Cerebellar cortex (tissue), 1 donor: Measurements from ENCODE around the gene CAMK2D.

ENCODE experiments used
- DNase-seq: peaks from one replicate; pipeline ENCODE4 v3.0.0-alpha.2; 2015; ENCODE audit warnings: low spot score

The CAMK2D gene

DNA sequence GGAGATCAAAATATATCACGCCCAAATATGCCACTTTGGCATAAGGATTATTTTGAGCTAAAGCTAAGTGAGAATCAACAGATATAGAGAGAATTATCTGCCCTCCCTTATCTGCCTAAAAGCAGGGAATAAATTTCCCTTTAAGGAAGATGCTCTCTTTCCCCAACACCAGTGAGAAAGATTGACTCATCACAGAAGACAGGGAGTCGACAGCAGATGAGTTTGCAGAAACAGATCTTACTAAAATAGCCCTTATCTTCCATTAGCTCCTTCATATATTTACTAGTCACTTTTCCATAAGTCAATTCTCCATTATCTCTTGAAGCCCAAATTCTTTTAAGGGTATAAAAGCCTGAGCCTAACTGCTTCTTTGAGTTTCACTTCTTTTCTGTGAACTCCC lies 156.6 kb downstream of the CAMK2D start:
- DNase-seq, result no peak

GRCh38 chr4:113603911-113604310 lies 157.6 kb downstream of the CAMK2D start:
- no peak for DNase-seq

DNA sequence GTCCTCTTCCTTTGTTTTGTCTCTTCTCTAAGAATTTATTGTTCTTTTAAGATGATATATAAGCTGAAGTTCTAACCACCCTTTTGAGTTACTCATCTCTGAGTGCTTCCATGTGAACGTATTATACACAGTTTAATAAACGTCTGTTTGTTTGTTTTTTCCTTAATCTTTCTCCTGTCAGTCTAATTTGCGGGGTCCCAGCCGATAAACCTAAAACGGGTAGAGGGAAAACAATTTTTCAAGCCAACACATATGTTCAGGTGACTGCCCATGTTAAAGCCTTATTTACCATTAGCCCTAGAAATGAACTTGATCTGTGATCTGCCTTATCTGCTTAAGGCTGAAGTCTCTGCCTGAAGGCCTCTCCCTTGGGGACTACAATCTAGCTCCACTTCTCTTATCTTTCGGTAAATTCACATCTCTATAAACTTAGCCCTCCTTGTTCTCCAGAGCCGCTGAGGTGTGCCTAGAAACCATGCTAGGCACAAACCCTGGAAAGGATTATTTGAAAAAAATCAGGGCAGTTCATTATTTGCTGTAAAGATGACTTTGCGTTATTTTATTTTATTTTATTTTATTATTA lies 158.8 kb downstream of the CAMK2D start:
- DNase-seq, result no peak

- no peak for DNase-seq
Observed at GRCh38 chr4:113601636-113602035, 159.9 kb downstream of the CAMK2D start.

GRCh38 chr4:113596396-113596795 lies 165.1 kb downstream of the CAMK2D start:
- DNase-seq, result no peak

DNA sequence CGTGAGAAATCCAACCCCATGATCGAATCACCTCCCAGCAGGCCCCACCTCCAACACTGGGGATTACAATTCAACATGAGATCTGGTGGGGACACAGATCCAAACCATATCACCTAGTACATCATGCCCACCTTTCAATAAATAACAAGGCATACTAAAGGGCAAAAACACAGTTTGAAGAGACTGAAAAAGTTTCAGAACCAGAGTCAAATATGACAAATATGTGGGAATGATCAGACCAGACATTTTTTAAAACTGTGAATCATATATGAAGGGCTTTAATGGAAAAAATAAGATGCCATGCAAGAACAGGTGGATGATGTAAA lies 167.3 kb downstream of the CAMK2D start:
- DNase-seq, result no peak

- DNase-seq, result no peak
Observed at GRCh38 chr4:113593400-113594230, 167.9 kb downstream of the CAMK2D start.

DNA sequence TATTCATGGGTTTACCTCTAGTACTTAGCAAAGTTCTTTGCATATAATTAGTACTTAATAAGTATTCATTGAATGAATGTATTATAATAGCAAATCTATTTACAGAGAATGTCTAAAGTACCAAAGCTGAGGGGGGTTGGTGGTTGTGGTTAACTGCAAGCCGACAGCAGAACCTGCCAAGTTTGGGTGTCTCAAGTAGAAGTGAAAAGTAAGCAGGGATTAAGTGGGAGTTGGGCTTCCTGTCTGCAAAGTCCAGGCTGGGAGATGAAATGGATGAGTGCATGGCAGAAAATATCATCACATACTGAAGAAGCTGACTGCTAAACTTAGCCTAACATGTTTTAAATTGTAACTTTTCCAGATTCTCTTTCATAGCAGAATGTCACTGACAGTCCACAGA lies 169.6 kb downstream of the CAMK2D start:
- DNase-seq, result no peak

DNA sequence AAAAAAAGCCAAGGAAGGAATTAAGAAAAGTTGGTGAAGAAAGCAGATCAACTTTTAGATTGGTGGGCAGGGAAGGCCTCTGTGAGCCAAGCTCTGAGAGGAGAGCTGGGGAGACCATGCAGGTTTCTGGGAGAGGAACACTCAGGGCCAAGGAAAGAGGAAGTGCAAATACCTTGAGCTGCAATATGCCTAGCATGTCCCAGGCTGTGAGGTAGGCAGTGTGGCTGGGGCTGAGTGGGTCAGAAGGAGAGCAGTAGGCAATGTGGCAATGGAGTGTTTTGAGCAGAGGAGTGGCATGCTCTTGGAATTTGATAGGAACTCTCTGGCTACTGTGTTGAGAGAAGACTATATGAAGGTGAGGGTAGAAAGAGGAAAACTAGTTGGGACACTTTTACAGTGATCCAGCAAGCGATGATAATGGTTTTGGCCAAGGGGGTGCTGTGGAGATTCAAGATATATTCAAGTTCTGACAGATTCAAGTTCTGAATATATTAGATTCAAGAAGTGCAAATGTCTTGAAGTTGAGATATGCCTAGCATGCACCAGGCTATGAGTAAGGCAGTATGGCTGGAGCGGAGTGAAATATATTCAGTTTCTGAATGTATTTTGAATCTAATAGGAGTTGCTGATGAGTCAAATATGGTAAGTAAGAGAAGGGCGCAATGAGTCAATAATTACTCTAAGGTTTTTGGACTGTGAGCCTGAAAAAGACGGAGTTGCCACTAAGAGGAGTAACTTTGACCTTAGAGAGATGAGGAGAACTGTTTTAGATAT lies 172.5 kb downstream of the CAMK2D start:
- no peak for DNase-seq

GRCh38 chr4:113587640-113588275 lies 173.8 kb downstream of the CAMK2D start:
- DNase-seq, result no peak

GRCh38 chr4:113587156-113587555 lies 174.4 kb downstream of the CAMK2D start:
- DNase-seq, result no peak

- no peak for DNase-seq
Observed at GRCh38 chr4:113586072-113586471, 175.5 kb downstream of the CAMK2D start.

- peak; percentile 74 for DNase-seq
Observed at GRCh38 chr4:113584407-113585150, 177.0 kb downstream of the CAMK2D start.

DNA sequence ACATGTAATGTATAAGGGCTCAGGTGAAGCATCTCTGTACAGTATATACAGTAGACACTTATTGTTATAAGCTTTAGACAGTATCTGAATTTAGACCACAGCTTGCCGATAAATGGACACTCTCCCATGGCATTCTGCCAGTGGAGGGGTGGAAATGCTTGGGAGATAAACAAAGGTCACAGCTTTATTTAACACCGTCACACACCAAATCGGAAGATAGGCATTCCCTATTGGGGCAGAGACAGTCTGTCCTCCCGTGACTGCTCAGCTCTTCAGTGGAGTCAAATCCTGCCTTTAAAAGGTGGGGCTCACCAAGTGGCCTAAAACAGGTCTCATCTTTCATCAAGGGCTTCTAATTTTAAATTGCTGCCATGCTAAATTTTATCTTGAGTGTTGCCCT lies 178.8 kb downstream of the CAMK2D start:
- DNase-seq, result no peak

DNA sequence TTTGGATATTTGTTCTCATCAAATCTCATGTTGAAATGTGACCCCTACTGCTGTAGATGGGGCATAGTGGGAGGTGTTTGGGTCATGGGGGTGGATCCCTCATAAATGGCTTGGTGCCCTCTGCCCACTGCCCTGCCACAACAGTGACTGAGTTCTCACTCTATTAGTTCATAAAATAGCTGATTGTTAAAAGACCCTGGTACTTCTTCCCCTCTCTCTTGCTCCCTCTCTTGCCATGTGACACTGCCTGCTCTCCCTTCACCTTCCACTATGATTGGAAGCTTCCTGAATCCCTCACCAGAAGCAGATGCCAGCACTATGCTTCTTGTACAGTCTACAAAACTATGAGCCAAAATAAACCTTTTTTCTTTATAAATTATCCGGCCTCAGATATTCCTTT lies 182.2 kb downstream of the CAMK2D start:
- no peak for DNase-seq

DNA sequence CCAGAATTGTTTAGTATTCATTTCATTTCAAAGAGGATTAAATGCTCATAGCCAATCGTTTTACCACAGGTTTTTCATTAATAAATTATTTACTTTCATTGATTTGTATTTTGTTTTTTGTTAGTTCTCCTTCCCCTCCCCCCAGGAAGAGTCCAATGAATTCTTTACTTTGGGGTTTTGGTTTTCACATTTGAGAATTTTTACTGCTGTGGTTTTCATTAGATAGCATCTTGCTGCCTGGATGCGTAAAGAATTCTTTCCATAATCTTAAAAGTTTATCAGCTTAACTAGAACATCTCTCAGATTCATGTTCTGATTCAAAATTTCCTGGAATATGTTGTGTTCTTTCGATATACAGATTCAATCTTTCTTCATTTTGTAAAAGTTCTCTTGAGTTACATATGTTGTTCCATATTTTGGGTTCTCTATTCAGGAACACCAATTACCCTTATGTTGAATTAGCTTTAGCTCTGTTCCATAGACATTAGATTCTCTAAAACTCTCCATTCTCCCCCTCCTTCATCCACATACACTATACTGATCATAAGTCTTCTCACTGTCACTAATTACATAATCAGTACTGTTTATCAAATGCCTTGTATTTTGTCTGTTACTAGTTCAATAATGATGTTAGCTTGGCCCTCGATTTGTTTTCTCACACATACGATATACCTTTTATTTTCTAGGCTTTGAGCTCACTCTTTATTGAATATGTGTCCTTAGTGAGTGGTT lies 184.4 kb downstream of the CAMK2D start:
- DNase-seq, result no peak

- no peak for DNase-seq
Observed at GRCh38 chr4:113575401-113575800, 186.1 kb downstream of the CAMK2D start.

DNA sequence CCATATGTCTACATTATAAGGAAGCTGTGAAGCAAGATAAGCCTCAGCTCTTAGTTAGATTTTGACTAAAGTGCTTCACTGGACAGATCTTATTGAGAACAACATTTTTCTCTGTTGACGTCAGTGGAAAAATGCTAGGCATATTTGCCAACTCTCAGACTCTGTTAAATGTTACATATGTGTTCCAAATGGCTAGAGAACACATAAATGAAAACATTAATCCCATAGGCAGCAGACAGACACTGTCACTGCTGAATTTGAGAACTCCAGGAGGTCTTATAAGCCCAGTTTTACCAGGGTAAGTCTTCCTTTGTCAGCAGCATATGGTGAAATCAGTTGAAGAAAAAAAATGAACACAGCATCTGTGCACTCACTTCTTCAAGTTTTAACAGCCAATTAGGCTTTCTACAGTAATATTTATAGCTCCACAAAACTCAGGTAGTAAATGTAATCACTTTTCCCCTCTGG lies 186.9 kb downstream of the CAMK2D start:
- DNase-seq, result peak; percentile 47

- DNase-seq, result no peak
Observed at GRCh38 chr4:113572620-113573019, 188.9 kb downstream of the CAMK2D start.

GRCh38 chr4:113566015-113566795 lies 195.3 kb downstream of the CAMK2D start:
- no peak for DNase-seq

DNA sequence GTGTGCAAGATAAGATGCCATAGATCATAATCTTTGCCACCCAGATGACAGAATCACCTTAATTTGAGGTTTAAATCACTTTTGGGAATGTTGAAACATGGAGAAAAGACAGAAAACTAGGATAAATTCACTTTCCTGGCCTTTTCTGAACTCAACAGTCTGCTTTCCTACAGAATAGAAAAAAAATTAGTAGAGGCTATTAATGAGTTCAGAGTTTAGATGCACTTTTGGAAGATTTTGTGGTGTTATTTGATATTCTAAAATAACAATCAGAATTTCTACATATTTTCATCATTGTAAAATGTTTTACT lies 195.9 kb downstream of the CAMK2D start:
- DNase-seq, result no peak
